AG20443 (cell line): Measurements from ENCODE around the gene NACA.

Source experiments
- DNase-seq: peaks from one replicate; pipeline ENCODE4 v3.0.0; 2012; ENCODE audit warnings: low spot score, mixed read lengths

NACA gene

GRCh38 chr12:56687223-56688128 is 37.6 kb downstream of the NACA start:
- peak; percentile 11 for DNase-seq

- no peak for DNase-seq
These were observed 40.2 kb downstream of the NACA start for GRCh38 chr12:56684745-56685359.

- no peak for DNase-seq
These were observed 42.8 kb downstream of the NACA start for GRCh38 chr12:56682323-56682722.

- no peak for DNase-seq
These were observed 45.1 kb downstream of the NACA start for GRCh38 chr12:56679883-56680575.

- DNase-seq, result no peak
These were observed 46.2 kb downstream of the NACA start for GRCh38 chr12:56678852-56679251.

- DNase-seq, result no peak
These were observed 47.4 kb downstream of the NACA start for GRCh38 chr12:56677680-56678079.

- DNase-seq, result no peak
These were observed 48.1 kb downstream of the NACA start for GRCh38 chr12:56676851-56677580.

- no peak for DNase-seq
These were observed 53.5 kb downstream of the NACA start for GRCh38 chr12:56671608-56672007.

- no peak for DNase-seq
These were observed 54.3 kb downstream of the NACA start for GRCh38 chr12:56670836-56671235.

GRCh38 chr12:56668197-56668457 is 57.0 kb downstream of the NACA start:
- DNase-seq, result no peak
